HG02938 (cell line): ENCODE results near the gene UGT1A3.

Source experiments
- ATAC-seq: cut with Tn5 transposase; IDR thresholded peaks from one replicate; pipeline ENCODE4 v1.9.1; 2021; ENCODE audit warnings: mild to moderate bottlenecking, moderate library complexity; ENCODE audit not compliant: unreplicated experiment

Gene UGT1A3

GRCh38 chr2:233756429-233757081, 27.7 kb downstream of the UGT1A3 start:
- no peak for ATAC-seq

GRCh38 chr2:233758141-233758540, 29.3 kb downstream of the UGT1A3 start:
- ATAC-seq: no peak

DNA sequence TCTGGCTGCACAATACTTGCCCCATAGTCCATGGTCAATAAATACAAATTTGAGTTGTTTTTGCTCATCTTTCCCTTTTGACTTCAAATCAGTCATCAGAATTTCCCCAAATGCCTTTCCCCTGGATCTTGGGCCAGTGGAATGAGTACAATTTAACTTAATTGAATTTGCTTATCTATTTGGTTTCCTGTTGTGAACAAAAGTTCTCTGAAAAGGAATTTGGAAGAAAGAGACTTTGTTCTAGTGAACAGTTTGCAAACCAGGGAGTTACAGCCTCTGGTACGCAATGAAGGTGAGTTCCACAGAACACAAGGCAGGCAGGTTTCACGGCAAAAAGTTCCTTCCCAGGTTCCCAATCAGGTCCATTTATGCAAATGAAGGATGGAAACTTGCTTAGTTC, 30.0 kb downstream of the UGT1A3 start:
- no peak for ATAC-seq

DNA sequence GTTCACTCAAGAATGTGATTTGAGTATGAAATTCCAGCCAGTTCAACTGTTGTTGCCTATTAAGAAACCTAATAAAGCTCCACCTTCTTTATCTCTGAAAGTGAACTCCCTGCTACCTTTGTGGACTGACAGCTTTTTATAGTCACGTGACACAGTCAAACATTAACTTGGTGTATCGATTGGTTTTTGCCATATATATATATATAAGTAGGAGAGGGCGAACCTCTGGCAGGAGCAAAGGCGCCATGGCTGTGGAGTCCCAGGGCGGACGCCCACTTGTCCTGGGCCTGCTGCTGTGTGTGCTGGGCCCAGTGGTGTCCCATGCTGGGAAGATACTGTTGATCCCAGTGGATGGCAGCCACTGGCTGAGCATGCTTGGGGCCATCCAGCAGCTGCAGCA, 31.2 kb downstream of the UGT1A3 start, which contains the start of gene UGT1A1:
TSS of gene UGT1A1 (plus strand) at position 228 of the 400 bp plus-strand sequence. CDS start at position 246, 18 bp downstream.
- no peak for ATAC-seq

DNA sequence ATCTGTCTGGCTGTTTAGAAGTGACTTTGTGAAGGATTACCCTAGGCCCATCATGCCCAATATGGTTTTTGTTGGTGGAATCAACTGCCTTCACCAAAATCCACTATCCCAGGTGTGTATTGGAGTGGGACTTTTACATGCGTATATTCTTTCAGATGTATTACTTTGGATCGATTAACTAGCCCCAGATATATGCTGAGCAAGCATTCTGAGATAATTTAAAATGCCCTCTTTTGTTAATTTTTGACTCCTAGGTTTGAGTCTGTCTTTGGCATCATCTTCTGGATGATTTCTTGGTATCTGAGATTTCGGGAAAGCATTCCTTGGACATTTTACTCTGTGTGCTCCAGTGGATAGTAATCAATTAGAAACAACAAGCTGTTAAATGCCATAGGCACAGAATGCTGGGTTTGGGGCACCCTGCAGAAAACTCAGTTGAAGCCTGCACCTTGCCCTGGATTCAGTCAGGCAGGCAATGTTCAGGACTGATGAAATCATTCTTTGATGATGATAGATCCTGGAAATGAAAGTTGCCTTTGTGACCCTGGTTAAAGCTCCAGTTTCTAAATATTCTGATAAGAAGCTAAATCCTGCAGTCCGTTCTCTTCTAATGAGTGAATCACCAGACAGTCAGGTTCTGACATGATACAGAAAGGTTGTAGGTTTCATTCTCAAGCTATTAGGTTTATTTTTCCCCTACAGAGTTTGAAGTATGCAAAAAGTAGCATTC, 32.4 kb downstream of the UGT1A3 start:
- no peak for ATAC-seq

DNA sequence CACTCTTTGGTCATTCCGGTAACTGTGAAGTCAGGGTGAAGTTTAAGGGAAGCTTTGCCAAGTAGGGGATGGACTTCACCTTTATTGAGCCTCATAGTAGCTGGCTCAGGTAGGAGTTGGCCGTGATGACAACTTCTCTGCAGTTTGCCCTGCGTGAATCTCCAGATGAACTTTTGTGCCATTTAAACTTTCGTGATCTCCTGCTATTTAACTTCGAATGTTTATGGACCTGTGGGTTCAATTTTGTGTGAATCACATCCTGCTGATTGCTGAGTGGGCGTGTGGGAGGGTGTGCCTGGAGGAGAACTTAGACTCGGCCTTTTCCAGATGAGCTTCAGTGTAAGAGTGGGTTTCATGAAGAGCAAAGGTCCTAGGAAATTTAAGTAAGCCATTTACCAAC, 35.4 kb downstream of the UGT1A3 start:
- no peak for ATAC-seq

DNA sequence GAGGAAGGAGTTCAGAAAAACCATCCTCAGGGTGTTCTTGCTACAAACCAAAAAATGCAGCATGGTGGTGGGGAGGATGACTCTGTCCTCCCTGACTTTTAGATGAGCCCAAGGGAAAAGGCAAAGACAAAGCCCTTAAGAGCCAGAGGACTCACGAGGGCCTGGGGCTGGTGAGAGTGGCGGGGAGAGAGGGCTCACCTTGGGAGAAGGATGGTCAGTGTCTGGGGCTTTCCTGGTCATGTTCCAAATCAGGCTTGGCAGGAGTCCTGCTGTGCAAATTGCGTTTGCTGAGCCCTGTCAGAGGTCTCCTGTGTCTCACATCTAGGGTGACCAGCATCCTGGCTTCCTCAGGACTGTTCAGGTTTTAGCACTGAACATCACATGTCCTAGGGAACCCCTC, 35.9 kb downstream of the UGT1A3 start:
- no peak for ATAC-seq

DNA sequence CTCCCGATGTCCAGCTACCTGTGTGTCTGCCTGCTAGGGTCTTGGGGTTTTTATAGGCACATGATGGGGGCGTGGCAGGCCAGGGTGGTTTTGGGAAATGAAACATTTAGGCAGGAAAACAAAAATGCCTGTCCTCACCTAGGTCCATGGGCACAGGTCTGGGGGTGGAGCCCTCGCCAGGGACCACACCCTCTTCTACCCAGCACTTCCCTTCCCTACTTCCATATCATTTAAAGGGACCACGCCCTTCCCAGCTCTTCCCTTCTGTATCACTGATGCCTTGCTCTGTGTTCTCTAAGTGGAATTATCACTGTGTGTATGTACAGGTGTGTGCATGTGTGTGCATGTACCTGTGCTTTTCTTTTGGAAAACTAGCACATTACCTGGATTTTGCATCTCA, 37.6 kb downstream of the UGT1A3 start:
- ATAC-seq: no peak

GRCh38 chr2:233768076-233768475, 39.2 kb downstream of the UGT1A3 start:
- no peak for ATAC-seq

GRCh38 chr2:233769260-233769659, 40.4 kb downstream of the UGT1A3 start:
- ATAC-seq: no peak

DNA sequence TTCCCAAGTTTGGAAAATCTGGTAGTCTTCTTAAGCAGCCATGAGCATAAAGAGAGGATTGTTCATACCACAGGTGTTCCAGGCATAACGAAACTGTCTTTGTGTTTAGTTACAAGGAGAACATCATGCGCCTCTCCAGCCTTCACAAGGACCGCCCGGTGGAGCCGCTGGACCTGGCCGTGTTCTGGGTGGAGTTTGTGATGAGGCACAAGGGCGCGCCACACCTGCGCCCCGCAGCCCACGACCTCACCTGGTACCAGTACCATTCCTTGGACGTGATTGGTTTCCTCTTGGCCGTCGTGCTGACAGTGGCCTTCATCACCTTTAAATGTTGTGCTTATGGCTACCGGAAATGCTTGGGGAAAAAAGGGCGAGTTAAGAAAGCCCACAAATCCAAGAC, 43.3 kb downstream of the UGT1A3 start:
- ATAC-seq: no peak

GRCh38 chr2:233772583-233772982, 43.7 kb downstream of the UGT1A3 start:
- ATAC-seq: no peak

- ATAC-seq: no peak
These were observed 45.0 kb downstream of the UGT1A3 start for GRCh38 chr2:233773854-233774253.

DNA sequence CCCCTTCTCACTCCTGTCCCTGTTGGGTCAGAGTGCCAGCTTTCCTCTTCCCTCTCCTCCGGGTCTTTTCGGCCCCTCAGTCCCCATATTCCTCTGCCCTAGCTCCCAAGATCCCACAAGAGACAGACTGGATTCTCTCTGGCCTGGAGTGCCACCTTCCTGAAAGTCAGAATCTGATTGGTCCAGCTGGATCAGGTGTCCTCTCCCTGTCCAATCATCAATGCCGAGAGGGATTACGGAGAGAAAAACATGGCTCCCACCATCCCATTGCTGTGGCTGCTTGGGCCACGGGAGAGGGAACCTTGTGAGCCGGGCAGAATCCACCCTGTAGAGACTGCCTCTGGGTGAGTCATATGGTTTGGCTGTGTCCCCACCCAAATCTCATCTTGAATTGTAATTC, 46.6 kb downstream of the UGT1A3 start:
- ATAC-seq: no peak

DNA sequence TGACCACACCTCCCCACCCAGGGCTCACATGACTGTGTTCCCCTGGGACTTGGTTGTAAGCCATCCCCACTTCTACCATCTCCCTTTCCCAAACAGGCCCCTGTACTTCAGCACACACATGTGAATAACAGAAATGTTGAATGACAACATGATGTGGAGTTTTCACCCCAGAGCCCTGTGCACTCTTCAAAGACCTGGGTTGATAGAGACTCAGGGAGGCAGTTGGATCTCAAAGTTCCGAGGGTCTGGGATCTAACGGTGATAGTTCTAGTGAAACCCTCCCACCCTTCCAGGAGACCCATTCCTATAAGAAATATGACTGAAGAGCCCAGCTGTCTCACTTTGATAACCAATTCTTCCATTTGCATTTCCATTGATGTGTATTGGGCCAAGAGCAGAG, 49.2 kb downstream of the UGT1A3 start, which contains the start of gene MROH2A:
TSS of gene MROH2A (plus strand) at position 301 of the 400 bp plus-strand sequence. CDS start 1,029 bp downstream, outside the sequence.
- no peak for ATAC-seq

DNA sequence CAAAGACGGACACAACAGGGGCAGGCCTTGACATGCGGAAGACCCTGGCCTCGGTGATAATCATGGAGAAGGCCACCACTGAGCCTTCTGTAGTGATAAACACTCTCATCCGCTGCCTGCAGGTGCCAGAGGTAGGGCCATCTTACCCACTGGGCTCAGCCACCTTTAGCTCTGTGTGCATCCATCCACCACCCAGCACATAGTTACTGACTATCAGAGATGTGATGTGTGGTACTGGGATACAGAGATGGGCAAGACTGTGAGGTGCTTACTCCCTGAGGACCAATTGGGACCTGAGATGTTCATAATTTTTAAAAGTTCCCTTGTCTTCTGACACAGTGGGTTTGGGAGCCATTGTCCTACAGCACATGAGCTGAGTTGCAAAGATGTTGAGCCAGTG, 50.9 kb downstream of the UGT1A3 start:
- ATAC-seq: no peak

- no peak for ATAC-seq
These were observed 51.9 kb downstream of the UGT1A3 start for GRCh38 chr2:233780771-233781170.

DNA sequence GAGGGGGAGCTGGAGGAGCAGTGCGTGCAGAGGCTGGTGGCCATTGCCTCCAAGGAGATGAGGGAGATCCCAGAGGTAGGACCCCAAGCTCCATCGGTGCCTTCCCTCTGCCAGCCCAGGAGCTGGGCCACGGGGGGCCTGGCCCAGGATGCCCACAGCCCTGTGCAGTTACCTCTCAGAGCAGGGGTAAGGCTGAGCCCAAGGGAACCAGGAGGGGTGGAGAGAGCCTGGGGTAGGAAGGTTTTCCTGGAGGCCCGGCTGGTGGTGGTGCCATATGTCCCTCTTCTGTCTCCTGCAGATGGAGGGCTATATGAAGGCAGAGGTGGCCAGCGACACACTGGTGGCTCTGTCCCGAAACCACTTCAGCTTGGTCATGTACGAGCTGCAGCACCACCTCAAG, 60.7 kb downstream of the UGT1A3 start:
- ATAC-seq: no peak

GRCh38 chr2:233791151-233791882, 62.5 kb downstream of the UGT1A3 start:
- ATAC-seq: no peak

DNA sequence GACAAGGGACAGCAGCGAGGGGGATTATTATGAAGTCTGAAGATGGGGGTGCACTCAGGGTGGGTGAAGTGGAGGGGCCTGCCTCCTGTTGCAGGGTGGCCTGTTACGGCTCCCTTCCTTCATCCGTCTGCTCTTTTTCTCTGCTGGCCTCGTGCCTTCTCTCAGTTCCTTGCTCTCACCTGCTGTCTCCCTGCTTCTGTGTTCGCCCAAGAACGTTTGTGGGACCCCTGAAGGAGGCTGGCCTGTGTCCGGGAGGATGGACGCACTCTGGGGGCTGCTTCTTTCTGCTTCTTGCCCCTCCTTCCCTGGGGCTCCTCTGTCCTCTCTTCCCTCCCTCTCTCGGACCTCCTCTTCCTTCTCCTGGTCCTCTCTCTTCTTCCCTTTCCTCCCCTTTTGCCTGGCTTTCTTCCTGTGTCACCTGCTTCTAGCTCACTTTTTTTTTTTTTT, 63.1 kb downstream of the UGT1A3 start:
- ATAC-seq: no peak

DNA sequence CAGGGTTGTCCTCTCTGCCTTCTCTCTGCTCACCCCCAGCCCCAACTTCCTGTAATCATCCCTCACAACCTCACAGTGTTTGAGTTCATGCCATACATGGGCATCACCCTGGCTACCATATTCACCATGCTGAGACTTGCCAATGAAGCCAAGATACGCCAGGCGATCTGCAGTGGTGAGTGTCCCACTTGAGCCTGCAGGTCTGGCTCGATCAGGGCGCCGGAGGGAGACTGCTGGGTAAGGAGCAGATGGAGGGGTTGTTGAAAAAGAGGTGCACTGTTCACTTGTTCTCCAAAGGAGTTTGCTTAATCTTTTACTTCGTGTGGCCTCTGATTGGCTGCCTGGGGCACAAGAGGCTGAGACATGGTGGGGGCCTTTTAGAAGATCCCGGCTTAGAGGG, 63.9 kb downstream of the UGT1A3 start:
- no peak for ATAC-seq
